GM23338 (cell line): ENCODE measurements around the gene KRTAP4-3. TPM values are rescaled to one million over a fixed set of nuclear protein-coding genes. Genes with fewer than 3 reads are reported as not detected.
"Not testable (repeated sequence)": the region's sequence is repeated elsewhere in the genome, so short reads cannot be mapped to it uniquely, and the experiment has no call there.

Experiments
- ATAC-seq: fragments of 200-7000 bp; cut with Tn5 transposase; 3 replicates; pipeline ENCODE4 v1.9.1; 2020
- DNase-seq: peaks from one replicate; pipeline ENCODE4 v3.0.0-alpha.2; 2015; ENCODE audit warnings: low spot score
- H2AFZ ChIP-seq: fragments of 200-600 bp; sonication (generic); 2 replicates; pipeline ENCODE4 v1.8.0; 2016; ENCODE audit warnings: antibody characterized with exemption, mild to moderate bottlenecking, moderate library complexity
- H3F3A ChIP-seq: fragments of 200-600 bp; sonication (generic); replicated peaks from 2 replicates; pipeline ENCODE4 v1.8.0; 2017; ENCODE audit warnings: antibody characterized with exemption, mixed run types, low read depth
- H3K27ac ChIP-seq: fragments of 200-600 bp; sonication (generic); 2 replicates; pipeline ENCODE4 v1.6.1; 2016; ENCODE audit warnings: low read depth
- H3K27me3 ChIP-seq: fragments of 200-600 bp; sonication (generic); 2 replicates; pipeline ENCODE4 v1.8.0; 2016; ENCODE audit warnings: mild to moderate bottlenecking, mixed run types, moderate library complexity; ENCODE audit not compliant: insufficient read depth
- H3K36me3 ChIP-seq: fragments of 200-600 bp; sonication (generic); 2 replicates; pipeline ENCODE4 v1.8.0; 2016; ENCODE audit warnings: mild to moderate bottlenecking; ENCODE audit not compliant: insufficient read depth
- H3K4me1 ChIP-seq: fragments of 200-600 bp; sonication (generic); 2 replicates; pipeline ENCODE4 v1.8.0; 2016; ENCODE audit warnings: mild to moderate bottlenecking, moderate library complexity; ENCODE audit not compliant: insufficient read depth
- H3K4me2 ChIP-seq: fragments of 200-600 bp; sonication (generic); 2 replicates; pipeline ENCODE4 v1.7.1; 2017; ENCODE audit warnings: mixed run types
- H3K4me3 ChIP-seq: fragments of 200-600 bp; sonication (generic); 2 replicates; pipeline ENCODE4 v1.6.1; 2016; ENCODE audit warnings: mixed run types
- H3K79me2 ChIP-seq: fragments of 200-600 bp; sonication (generic); replicated peaks from 2 replicates; pipeline ENCODE4 v1.8.0; 2017; ENCODE audit warnings: mild to moderate bottlenecking; ENCODE audit not compliant: insufficient read depth
- H3K9me2 ChIP-seq: fragments of 200-600 bp; sonication (generic); 2 replicates; pipeline ENCODE4 v1.8.0; 2017; ENCODE audit not compliant: insufficient read depth
- H4K20me1 ChIP-seq: fragments of 200-600 bp; sonication (generic); replicated peaks from 2 replicates; pipeline ENCODE4 v1.8.0; 2017; ENCODE audit warnings: mild to moderate bottlenecking; ENCODE audit not compliant: insufficient read depth
- H3K27ac Mint-ChIP-seq: 2 replicates; pipeline ENCODE4 v1.8.0; 2020; ENCODE audit warnings: inconsistent platforms, mild to moderate bottlenecking, moderate library complexity, mixed read lengths
- H3K27me3 Mint-ChIP-seq: 3 replicates; pipeline ENCODE4 v1.8.0; 2022; ENCODE audit warnings: low read depth, mild to moderate bottlenecking, moderate library complexity, mixed read lengths, inconsistent platforms; ENCODE audit not compliant: insufficient read depth, poor library complexity
- H3K36me3 Mint-ChIP-seq: 3 replicates; pipeline ENCODE4 v1.8.0; 2021; ENCODE audit warnings: low read depth, mild to moderate bottlenecking, inconsistent platforms, moderate library complexity, mixed read lengths
- H3K4me1 Mint-ChIP-seq: 3 replicates; pipeline ENCODE4 v1.8.0; 2020; ENCODE audit warnings: mild to moderate bottlenecking, inconsistent platforms, mixed read lengths
- H3K4me3 Mint-ChIP-seq: 3 replicates; pipeline ENCODE4 v1.8.0; 2021; ENCODE audit warnings: moderate library complexity, mild to moderate bottlenecking, inconsistent platforms, mixed read lengths
- H3K9me3 Mint-ChIP-seq: 3 replicates; pipeline ENCODE4 v1.8.0; 2020; ENCODE audit warnings: moderate library complexity, mild to moderate bottlenecking, inconsistent platforms, mixed read lengths
- EZH2phosphoT487 ChIP-seq: fragments of 200-600 bp; sonication (generic); IDR thresholded peaks from one replicate; pipeline ENCODE4 v1.8.1; 2018; ENCODE audit warnings: antibody characterized with exemption; ENCODE audit not compliant: unreplicated experiment
- JUNB ChIP-seq: IDR thresholded peaks from one replicate; pipeline ENCODE4 v1.6.1; 2016; ENCODE audit warnings: antibody characterized with exemption; ENCODE audit not compliant: unreplicated experiment
- NANOG ChIP-seq: IDR thresholded peaks from 2 replicates; pipeline ENCODE4 v1.6.1; 2016; ENCODE audit warnings: antibody characterized with exemption, borderline replicate concordance
- POLR2AphosphoS5 ChIP-seq: IDR thresholded peaks from 2 replicates; pipeline ENCODE4 v1.6.1; 2016; ENCODE audit warnings: antibody characterized with exemption, low read depth
- STAT1 ChIP-seq: IDR thresholded peaks from one replicate; pipeline ENCODE4 v1.6.1; 2016; ENCODE audit warnings: antibody characterized with exemption; ENCODE audit not compliant: unreplicated experiment
- ZNF114 ChIP-seq: fragments of 250-450 bp; sonication (Bioruptor Pico); IDR thresholded peaks from 2 replicates; pipeline ENCODE4 v1.5.0; 2020; ENCODE audit warnings: mild to moderate bottlenecking, moderate library complexity
- ZNF331 ChIP-seq: fragments of 250-450 bp; sonication (Bioruptor Pico); IDR thresholded peaks from 2 replicates; pipeline ENCODE4 v1.5.0; 2020; ENCODE audit warnings: low read depth, mild to moderate bottlenecking, moderate library complexity
- polyA plus RNA-seq: library from polyadenylated mRNA; unstranded; fragments of >200 nt; fragmentation: Nextera tagmentation; extraction: Ambion mirVana; gene quantifications from 2 replicates; pipeline ENCODE4 v1.2.1, GENCODE V29; 2016
- total RNA-seq: library from RNA; depleted of rRNA; stranded (reverse); fragments of >200 nt; shearing (Covaris generic); gene quantifications from 2 replicates; pipeline ENCODE4 v1.2.3, GENCODE V29; 2014
- TF ChIP-seq, protein P1 (sequence below): IDR thresholded peaks from 2 replicates; pipeline ENCODE4 v1.6.1; 2016; ENCODE audit warnings: antibody characterized with exemption
- TF ChIP-seq, protein P2 (sequence below): IDR thresholded peaks from one replicate; pipeline ENCODE4 v1.6.1; 2018; ENCODE audit warnings: antibody characterized with exemption; ENCODE audit not compliant: unreplicated experiment
- TF ChIP-seq, protein P3 (sequence below): fragments of 250-450 bp; sonication (Bioruptor Pico); IDR thresholded peaks from 2 replicates; pipeline ENCODE4 v1.5.0; 2020; ENCODE audit warnings: mild to moderate bottlenecking, moderate library complexity
- TF ChIP-seq, protein P4 (sequence below), 2 experiments: fragments of 200-600 bp in 1 of 2; sonication (generic) in 1 of 2; conservative IDR thresholded peaks; 2 replicates each; pipeline versions ENCODE4 v1.5.1 to v1.6.1; 2016 to 2017; ENCODE audit warnings: antibody characterized with exemption in 2 of 2, low read depth in 2 of 2, mild to moderate bottlenecking in 2 of 2, moderate library complexity in 1 of 2

The KRTAP4-3 gene
- total and polyA plus RNA-seq, 2 experiments from 2014 or later, result not detected

DNA sequence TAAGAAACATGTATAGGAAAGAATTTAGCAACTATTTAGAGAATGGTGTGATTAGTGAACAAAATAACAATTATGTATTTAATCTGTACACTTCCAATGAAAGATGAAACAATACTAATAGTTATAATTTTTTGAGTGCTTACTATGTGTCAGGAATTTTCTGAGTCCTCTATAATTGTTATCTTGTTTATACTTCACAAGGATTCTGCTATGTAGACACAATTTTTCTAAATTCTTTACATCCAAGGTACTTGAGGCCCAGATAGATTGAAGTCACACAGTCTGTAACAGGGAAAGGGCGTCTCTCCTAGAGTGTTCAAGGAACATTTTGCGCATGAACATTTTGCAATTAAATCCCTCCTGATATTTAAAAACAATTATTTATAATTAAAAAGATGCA is 43.0 kb downstream of the KRTAP4-3 start:
- Histone ChIP-seq H3K4me3 (no peak overlapping the region), H3K4me2 (no peak overlapping the region), H3K9me2 (no peaks in the 10 kb centered on the region), H2AFZ (no peak overlapping the region), H4K20me1 (no peaks in the 10 kb centered on the region), H3K79me2 (no peaks in the 10 kb centered on the region), H3K4me1 (no peaks in the 10 kb centered on the region), H3K27ac (no peak overlapping the region), H3K27me3 (no peaks in the 10 kb centered on the region), H3F3A (no peaks in the 10 kb centered on the region), H3K36me3 (no peaks in the 10 kb centered on the region; the same call in 1 of the 2 replicates)
- no peak for DNase-seq
- no peak for ATAC-seq
- Mint-ChIP-seq H3K27me3 (peaks cover 5% of the 10 kb centered on the region), H3K4me3 (no peak overlapping the region), H3K27ac (no peak overlapping the region), H3K4me1 (peaks cover 9% of the 10 kb centered on the region), H3K36me3 (no peaks in the 10 kb centered on the region), H3K9me3 (no peaks in the 10 kb centered on the region; the same call in 2 of the 3 replicates)
- no peak for TF ChIP-seq EZH2phosphoT487
- TF ChIP-seq ZNF331 (CRISPR knock-in tag), result no peak
- TF ChIP-seq, protein P1, sequence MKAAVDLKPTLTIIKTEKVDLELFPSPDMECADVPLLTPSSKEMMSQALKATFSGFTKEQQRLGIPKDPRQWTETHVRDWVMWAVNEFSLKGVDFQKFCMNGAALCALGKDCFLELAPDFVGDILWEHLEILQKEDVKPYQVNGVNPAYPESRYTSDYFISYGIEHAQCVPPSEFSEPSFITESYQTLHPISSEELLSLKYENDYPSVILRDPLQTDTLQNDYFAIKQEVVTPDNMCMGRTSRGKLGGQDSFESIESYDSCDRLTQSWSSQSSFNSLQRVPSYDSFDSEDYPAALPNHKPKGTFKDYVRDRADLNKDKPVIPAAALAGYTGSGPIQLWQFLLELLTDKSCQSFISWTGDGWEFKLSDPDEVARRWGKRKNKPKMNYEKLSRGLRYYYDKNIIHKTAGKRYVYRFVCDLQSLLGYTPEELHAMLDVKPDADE, result no peak
- TF ChIP-seq ZNF114 (CRISPR knock-in tag), result no peak
- TF ChIP-seq, protein P2, sequence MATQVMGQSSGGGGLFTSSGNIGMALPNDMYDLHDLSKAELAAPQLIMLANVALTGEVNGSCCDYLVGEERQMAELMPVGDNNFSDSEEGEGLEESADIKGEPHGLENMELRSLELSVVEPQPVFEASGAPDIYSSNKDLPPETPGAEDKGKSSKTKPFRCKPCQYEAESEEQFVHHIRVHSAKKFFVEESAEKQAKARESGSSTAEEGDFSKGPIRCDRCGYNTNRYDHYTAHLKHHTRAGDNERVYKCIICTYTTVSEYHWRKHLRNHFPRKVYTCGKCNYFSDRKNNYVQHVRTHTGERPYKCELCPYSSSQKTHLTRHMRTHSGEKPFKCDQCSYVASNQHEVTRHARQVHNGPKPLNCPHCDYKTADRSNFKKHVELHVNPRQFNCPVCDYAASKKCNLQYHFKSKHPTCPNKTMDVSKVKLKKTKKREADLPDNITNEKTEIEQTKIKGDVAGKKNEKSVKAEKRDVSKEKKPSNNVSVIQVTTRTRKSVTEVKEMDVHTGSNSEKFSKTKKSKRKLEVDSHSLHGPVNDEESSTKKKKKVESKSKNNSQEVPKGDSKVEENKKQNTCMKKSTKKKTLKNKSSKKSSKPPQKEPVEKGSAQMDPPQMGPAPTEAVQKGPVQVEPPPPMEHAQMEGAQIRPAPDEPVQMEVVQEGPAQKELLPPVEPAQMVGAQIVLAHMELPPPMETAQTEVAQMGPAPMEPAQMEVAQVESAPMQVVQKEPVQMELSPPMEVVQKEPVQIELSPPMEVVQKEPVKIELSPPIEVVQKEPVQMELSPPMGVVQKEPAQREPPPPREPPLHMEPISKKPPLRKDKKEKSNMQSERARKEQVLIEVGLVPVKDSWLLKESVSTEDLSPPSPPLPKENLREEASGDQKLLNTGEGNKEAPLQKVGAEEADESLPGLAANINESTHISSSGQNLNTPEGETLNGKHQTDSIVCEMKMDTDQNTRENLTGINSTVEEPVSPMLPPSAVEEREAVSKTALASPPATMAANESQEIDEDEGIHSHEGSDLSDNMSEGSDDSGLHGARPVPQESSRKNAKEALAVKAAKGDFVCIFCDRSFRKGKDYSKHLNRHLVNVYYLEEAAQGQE, result no peak
- TF ChIP-seq NANOG, result no peak
- TF ChIP-seq STAT1, result no peak
- no peak for TF ChIP-seq POLR2AphosphoS5
- TF ChIP-seq, protein P3, sequence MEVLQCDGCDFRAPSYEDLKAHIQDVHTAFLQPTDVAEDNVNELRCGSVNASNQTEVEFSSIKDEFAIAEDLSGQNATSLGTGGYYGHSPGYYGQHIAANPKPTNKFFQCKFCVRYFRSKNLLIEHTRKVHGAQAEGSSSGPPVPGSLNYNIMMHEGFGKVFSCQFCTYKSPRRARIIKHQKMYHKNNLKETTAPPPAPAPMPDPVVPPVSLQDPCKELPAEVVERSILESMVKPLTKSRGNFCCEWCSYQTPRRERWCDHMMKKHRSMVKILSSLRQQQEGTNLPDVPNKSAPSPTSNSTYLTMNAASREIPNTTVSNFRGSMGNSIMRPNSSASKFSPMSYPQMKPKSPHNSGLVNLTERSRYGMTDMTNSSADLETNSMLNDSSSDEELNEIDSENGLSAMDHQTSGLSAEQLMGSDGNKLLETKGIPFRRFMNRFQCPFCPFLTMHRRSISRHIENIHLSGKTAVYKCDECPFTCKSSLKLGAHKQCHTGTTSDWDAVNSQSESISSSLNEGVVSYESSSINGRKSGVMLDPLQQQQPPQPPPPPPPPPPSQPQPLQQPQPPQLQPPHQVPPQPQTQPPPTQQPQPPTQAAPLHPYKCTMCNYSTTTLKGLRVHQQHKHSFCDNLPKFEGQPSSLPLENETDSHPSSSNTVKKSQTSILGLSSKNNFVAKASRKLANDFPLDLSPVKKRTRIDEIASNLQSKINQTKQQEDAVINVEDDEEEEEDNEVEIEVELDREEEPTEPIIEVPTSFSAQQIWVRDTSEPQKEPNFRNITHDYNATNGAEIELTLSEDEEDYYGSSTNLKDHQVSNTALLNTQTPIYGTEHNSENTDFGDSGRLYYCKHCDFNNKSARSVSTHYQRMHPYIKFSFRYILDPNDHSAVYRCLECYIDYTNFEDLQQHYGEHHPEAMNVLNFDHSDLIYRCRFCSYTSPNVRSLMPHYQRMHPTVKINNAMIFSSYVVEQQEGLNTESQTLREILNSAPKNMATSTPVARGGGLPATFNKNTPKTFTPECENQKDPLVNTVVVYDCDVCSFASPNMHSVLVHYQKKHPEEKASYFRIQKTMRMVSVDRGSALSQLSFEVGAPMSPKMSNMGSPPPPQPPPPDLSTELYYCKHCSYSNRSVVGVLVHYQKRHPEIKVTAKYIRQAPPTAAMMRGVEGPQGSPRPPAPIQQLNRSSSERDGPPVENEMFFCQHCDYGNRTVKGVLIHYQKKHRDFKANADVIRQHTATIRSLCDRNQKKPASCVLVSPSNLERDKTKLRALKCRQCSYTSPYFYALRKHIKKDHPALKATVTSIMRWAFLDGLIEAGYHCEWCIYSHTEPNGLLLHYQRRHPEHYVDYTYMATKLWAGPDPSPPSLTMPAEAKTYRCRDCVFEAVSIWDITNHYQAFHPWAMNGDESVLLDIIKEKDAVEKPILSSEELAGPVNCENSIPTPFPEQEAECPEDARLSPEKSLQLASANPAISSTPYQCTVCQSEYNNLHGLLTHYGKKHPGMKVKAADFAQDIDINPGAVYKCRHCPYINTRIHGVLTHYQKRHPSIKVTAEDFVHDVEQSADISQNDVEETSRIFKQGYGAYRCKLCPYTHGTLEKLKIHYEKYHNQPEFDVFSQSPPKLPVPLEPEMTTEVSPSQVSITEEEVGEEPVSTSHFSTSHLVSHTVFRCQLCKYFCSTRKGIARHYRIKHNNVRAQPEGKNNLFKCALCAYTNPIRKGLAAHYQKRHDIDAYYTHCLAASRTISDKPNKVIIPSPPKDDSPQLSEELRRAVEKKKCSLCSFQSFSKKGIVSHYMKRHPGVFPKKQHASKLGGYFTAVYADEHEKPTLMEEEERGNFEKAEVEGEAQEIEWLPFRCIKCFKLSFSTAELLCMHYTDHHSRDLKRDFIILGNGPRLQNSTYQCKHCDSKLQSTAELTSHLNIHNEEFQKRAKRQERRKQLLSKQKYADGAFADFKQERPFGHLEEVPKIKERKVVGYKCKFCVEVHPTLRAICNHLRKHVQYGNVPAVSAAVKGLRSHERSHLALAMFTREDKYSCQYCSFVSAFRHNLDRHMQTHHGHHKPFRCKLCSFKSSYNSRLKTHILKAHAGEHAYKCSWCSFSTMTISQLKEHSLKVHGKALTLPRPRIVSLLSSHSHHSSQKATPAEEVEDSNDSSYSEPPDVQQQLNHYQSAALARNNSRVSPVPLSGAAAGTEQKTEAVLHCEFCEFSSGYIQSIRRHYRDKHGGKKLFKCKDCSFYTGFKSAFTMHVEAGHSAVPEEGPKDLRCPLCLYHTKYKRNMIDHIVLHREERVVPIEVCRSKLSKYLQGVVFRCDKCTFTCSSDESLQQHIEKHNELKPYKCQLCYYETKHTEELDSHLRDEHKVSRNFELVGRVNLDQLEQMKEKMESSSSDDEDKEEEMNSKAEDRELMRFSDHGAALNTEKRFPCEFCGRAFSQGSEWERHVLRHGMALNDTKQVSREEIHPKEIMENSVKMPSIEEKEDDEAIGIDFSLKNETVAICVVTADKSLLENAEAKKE, result no peak
- TF ChIP-seq JUNB, result no peak
- TF ChIP-seq, protein P4, sequence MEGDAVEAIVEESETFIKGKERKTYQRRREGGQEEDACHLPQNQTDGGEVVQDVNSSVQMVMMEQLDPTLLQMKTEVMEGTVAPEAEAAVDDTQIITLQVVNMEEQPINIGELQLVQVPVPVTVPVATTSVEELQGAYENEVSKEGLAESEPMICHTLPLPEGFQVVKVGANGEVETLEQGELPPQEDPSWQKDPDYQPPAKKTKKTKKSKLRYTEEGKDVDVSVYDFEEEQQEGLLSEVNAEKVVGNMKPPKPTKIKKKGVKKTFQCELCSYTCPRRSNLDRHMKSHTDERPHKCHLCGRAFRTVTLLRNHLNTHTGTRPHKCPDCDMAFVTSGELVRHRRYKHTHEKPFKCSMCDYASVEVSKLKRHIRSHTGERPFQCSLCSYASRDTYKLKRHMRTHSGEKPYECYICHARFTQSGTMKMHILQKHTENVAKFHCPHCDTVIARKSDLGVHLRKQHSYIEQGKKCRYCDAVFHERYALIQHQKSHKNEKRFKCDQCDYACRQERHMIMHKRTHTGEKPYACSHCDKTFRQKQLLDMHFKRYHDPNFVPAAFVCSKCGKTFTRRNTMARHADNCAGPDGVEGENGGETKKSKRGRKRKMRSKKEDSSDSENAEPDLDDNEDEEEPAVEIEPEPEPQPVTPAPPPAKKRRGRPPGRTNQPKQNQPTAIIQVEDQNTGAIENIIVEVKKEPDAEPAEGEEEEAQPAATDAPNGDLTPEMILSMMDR (conservative IDR thresholded peaks at IDR 0.05; ENCODE audit: low read depth in 2 of 2), result no peak

DNA sequence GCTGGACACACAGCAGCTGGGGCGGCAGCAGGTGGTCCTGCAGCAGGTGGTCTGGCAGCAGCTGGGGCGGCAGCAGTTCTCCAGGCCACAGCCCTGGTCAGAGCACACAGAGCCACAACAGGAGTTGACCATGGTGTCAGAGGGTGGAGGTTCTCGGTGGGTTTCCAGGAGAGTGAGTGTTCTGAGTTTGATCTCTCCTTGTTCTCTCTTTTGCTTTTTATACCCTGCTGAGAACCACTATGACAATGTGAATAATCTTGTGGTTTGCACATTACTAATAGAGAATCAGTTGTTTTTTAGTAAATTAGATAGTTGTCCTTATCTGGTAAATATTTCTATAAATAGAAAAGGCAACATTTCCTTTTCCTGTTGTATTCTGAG is 44.0 kb downstream of the KRTAP4-3 start, which contains the start of gene KRTAP4-12:
Gene KRTAP4-12, minus strand, starts transcription at position 192 of the 381 bp plus-strand sequence. Its CDS starts 60 bp downstream, at position 132.
- H3K27me3 ChIP-seq, H3K36me3 ChIP-seq, H3K9me2 ChIP-seq, H3K27me3 Mint-ChIP-seq, H3K4me2 ChIP-seq, H2AFZ ChIP-seq, H3K4me1 Mint-ChIP-seq, H3K4me1 ChIP-seq, H3K4me3 Mint-ChIP-seq, DNase-seq, H3F3A ChIP-seq, H3K4me3 ChIP-seq, H3K27ac Mint-ChIP-seq, H3K79me2 ChIP-seq, H3K27ac ChIP-seq, H3K36me3 Mint-ChIP-seq, H4K20me1 ChIP-seq, ATAC-seq, H3K9me3 Mint-ChIP-seq: not testable (repeated sequence)
